GM21515 (cell line): ENCODE data around the gene DCLK1.

Experiments
- ATAC-seq: cut with Tn5 transposase; IDR thresholded peaks from one replicate; pipeline ENCODE4 v1.9.1; 2021; ENCODE audit not compliant: unreplicated experiment

Gene DCLK1

GRCh38 chr13:35836446-35836845 lies 294.7 kb downstream of the DCLK1 start:
- no peak for ATAC-seq

- ATAC-seq: no peak
These were observed 295.2 kb downstream of the DCLK1 start for GRCh38 chr13:35835989-35836388.

- ATAC-seq: no peak
These were observed 297.4 kb downstream of the DCLK1 start for GRCh38 chr13:35833608-35834275.

- ATAC-seq: no peak
These were observed 298.2 kb downstream of the DCLK1 start for GRCh38 chr13:35833031-35833430.

- ATAC-seq: no peak
These were observed 298.6 kb downstream of the DCLK1 start for GRCh38 chr13:35832551-35832950.

- no peak for ATAC-seq
These were observed 300.2 kb downstream of the DCLK1 start for GRCh38 chr13:35830850-35831450.

DNA sequence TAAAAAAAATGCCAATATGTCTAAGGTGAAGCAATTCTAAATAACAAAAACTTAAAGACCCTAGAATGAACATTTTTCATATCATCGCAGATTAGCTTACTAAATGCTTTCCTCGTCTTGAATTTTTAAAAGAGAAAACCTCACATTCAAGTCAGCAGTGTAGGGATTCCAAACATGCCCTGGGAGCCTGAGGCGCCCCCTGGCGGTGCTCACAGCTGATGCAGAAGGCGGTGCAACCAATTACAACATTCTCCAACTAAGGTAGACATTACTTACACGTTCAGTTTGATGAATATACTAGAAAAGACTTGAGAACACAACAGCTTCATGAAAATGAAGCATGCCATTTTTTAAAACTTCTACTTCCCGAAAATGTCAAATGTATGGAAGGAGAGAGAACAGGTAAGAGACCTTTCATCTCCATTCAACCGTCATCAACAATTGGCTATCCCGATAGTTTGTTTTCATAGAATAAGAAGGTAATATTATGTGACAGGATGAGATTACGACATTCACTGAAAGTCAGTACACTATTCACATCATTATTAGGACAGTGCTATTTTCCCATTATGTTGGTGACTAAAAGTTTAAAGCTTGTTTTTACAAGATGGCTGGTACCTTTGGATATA lies 304.4 kb downstream of the DCLK1 start:
- no peak for ATAC-seq

DNA sequence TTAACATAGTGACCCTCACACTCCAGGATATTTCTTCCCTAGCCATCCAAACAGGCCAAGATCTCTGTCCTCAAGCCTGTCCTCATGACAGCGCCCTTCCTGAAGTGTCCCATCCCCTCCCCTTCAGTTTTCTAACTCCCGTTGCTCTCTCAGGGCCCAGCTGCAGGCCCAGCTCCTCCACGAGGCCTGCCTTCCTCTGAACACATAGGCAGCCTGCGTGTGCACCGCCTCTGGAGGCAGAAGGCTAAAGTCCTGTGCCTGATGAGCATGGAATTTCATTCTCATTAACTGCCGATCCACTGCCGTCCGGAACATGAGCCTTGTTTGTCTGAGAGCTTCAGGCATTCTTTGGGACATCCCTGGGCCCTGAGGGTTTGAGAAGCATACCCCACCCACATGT lies 306.4 kb downstream of the DCLK1 start:
- ATAC-seq: no peak

DNA sequence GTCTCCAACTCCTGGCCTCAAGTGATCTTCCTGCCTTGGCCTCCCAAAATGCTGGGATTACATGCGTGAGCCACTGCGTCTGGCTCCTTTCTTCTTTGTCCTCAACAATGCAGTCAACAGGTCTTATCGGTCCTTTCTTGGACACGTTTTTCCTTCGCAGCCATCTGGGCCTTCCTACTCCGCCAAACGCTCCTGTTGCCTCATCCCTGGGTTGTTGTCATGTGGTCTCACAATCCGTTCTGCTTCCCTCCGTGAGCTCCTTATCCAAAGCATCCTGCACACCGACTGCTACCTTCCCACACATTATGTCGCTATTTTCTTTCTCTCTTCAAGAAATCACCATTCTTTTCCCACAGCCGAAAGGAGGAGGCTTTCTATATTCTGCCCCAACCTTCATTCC lies 306.8 kb downstream of the DCLK1 start:
- no peak for ATAC-seq

DNA sequence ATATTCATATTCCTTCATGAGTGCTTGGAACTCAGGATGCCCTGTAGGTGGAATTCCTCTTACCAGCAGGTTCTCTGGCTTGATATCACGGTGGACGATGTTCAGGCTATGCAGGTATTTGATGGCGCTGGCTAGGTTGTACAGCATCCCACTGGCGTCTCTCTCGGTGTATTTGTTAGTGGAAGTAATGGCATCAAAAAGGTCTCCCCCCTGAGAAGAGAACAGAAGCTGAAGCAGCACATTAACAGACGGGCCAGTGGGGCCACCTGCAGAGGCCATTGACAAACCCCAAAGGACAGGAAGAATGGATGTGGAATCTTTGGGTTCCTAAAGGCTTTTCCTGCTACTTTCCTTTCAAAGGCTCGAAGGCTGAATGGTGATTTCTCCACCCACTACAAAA lies 308.5 kb downstream of the DCLK1 start:
- no peak for ATAC-seq

DNA sequence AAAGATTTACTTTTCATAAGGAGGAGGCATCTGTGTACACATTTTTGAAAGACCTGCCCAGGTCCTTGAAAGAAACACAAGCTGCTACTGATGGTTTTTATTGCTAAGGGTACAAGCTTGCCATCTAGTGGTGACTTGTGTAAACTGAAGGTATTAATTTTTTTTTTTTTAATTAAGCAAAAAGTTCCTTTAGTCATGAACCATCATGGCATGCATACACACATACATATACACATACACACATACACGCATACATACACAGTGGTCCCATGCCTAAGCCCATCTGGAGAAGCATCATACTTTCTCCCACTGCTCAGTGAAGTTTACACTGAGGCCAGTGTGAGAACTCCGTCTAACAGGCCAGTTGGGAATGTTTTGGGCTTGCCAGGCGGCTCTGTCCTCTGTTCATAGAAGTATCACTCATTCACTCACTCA lies 312.5 kb downstream of the DCLK1 start:
- ATAC-seq: no peak

DNA sequence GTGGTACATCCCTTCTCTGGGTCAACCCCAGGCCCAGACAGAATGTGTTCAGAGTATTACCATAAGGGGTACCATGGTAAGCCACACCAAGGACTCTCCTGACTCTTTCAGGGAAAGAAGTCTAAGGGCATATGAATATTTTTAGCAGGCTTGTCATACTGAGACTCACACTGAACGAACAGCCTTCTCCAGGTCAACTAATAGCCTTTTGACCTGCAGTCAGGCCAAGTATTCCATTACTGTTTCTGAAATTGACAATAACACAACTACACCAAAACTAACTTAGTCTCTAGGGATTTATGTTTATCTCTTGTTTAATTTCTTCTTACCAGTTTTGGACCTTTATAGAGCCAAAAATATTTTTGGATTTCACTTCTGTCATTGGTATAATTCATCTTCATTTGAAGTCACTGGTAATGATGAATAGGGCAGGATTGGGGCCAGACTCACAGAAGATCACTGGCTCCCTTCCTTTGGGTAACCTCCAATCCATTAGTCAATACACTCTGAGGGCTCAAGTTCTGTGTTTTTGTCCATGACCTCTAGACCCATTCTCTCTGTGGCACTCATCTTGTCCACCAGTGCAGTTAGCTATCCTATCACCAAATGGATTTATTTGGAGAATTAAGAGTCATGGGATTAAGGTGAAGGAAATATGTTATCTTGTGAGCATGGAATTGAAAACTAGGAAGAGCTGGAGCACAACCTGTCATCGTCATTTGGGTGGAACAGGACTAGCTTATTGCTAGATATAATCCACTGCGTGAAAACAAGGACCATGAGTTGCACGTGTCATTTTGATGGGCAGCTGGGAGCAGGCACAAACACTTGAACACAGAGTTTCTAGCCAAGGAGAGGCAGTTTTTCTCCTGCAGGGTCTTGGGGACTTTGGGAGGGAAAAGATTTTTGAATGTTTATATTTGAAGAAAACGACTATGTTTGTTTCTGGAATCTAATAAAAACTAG lies 313.3 kb downstream of the DCLK1 start:
- no peak for ATAC-seq

GRCh38 chr13:35814605-35815011 lies 316.6 kb downstream of the DCLK1 start:
- no peak for ATAC-seq

DNA sequence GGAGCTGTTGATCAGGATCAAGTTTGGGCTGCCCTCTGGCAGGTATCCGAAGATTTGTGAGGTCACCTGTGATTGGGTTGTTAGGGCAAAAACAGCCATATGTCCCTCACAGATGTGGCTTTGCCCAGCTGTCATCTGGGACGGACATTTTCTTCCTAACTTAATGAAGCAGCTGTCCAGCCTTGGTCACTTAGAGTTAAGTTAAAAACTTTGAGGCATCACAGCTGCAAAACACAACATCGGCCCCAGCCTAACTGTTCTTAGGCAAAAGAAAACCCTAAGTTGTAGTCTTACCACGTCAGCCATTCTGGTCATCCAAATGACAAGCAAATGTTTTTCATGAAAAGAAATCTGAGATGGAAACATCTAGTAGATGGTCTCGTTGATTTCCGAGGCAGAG lies 318.4 kb downstream of the DCLK1 start:
- ATAC-seq: no peak

DNA sequence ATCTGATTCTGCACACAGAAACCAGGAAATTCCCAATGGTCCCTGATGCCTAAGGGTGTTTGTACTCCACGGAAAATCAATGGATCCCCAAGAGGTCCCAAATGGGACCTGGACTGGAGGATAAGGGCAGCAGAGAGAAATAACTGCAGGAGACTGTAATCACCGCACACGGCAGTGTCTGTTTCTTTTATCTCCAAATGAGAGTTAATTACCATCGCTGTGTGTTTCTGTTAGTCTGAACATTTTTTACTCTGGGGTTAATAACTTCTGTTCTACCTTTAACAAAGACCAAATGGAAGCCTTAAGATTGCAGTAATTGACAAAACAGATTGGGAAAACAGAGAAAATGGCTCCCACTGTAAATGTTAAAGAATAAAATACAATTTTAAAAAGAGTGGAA lies 320.9 kb downstream of the DCLK1 start:
- ATAC-seq: no peak

DNA sequence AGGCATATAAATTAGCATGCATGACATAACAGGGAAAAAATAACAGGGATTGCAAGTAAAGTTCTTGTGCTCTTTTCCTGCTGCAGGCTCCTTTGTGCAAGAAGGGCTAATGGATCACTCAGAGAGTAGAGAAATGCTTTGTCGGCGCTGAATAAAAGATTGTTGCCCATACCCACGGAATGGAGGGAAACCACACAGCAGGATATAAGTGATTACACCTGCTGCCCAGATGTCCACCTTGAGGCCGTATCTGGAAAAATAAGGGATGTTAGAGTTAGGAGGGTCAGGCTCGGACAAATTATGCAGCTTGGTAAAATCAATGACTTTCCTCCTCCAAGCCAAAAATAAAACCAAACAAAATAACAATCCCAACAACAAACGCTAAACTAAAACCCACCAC lies 322.3 kb downstream of the DCLK1 start:
- ATAC-seq: no peak

GRCh38 chr13:35804901-35805300 lies 326.3 kb downstream of the DCLK1 start:
- no peak for ATAC-seq

GRCh38 chr13:35797991-35798390 lies 333.2 kb downstream of the DCLK1 start:
- ATAC-seq: no peak

DNA sequence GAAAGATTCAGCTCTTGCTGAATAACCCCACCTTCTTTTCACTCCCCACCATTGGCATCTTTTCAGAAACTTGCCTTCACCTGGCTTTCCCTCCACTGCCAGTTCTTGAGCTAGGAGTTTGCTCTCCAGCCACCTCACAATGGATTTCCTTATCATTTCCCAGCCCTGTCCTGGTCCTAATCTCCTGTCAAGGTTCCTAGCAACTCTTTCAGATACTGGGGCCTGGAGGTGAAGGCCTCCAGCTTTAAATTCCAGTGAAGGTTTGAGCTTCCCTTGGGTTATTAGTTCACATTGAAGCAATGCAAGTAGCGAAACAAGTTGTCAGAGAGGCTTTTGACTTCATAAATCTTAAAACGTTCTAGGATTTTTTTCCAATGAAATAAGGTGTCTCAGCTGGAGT lies 333.9 kb downstream of the DCLK1 start:
- ATAC-seq: no peak

DNA sequence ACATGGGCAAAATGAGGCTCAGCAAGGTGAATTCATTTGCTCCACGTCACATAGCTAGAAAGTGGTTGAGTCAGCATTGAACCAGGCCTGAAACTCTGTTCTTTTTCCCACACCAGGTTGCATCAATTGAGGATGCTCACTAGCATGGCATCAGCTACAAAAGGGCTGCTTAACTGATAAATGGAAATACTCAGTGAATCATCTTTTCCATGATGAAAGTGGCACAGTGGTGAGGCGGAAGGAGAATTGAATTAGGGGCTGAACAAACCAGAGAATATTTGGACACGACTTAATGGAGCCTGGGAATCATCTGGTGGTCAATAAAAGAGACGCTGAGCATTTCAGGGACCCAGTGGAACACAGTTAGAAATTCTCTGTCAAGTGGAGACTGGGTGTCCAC lies 334.6 kb downstream of the DCLK1 start:
- no peak for ATAC-seq

DNA sequence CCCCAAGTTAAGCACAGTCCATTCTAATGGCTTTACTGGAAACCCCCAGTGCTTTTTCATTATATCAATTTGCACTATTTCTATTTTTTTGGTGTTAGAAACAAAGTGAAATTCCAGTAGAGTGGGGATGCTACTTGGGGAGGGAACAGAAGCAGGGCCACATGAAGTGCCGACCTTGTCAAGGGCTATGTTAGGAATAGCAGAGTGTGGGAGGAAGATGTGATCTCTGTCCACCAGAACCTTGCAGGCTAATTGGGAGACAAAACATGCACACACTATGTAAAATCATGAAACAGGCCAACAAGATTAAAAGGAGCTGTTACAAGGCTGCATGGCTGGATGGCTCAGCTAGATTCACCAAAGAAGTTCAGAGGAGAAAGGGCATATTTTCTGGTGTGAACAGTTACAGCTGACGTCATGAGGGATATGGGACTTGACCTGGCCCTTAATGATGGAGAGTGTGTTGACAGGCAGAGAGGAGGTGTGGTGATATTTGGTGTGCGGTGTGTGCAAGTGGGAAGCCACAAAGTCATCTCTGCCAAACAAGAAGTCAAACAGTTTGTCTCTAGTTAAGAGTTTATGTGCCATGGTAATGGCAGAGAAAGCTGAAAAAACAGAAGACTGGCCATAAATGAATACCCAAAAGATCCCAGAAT lies 336.3 kb downstream of the DCLK1 start:
- no peak for ATAC-seq
